ENCODE results near the gene CEP162.
"Not testable (repeated sequence)": the region's sequence is repeated elsewhere in the genome, so short reads cannot be mapped to it uniquely, and the experiment has no call there.

GRCh38 chr6:84114933-84115594 lies 112.4 kb downstream of the CEP162 start:
- not testable (repeated sequence) for TF ChIP-seq CTCF, EP300 (IDR thresholded peaks at IDR 0.05)
